ENCODE measurements around the gene USP15. TPM values are rescaled to one million over a fixed set of nuclear protein-coding genes. Genes with fewer than 3 reads are reported as not detected.

The USP15 gene
- total and polyA plus RNA-seq, 8 donors: 16.6 to 220 (median 77.9) TPM

GRCh38 chr12:62267480-62267879 is 7.3 kb downstream of the USP15 start:
- H3K27ac ChIP-seq: peak overlapping the region in 1 of 5 donors; percentile 38
- intact Hi-C loops (cut with DNase I; ENCODE audit: low total_unique reads): no loop called here
- no peak for TF ChIP-seq CTCF (IDR thresholded peaks at IDR 0.05)
- no peak for TF ChIP-seq POLR2A (IDR thresholded peaks at IDR 0.05)
- no peak for TF ChIP-seq EP300 (IDR thresholded peaks at IDR 0.05)
- no peak for TF ChIP-seq POLR2AphosphoS5 (IDR thresholded peaks at IDR 0.05)
- WGBS, 5 donors: 56 to 85% (median 73%) methylated on average over 1 of the region's 1 CpG
- H3K4me1 ChIP-seq: peaks cover 27 to 100% (median 63%) of the 10 kb centered on the region in 4 donors
- H3K9me3 ChIP-seq: no peaks in the 10 kb centered on the region
- no peaks in the 10 kb centered on the region for H3K36me3 ChIP-seq
- no peaks in the 10 kb centered on the region for H3K27me3 ChIP-seq
- H3K4me3 ChIP-seq: no peak overlapping the region
- no peak for DNase-seq

GRCh38 chr12:62268956-62269355 is 8.8 kb downstream of the USP15 start:
- peaks cover 28 to 100% (median 63%) of the 10 kb centered on the region in 4 donors for H3K4me1 ChIP-seq
- no peak overlapping the region for H3K27ac ChIP-seq
- H3K4me3 ChIP-seq: no peak overlapping the region
- WGBS, 5 donors: 70 to 76% (median 73%) methylated on average over 3 of the region's 3 CpGs
- TF ChIP-seq CTCF (IDR thresholded peaks at IDR 0.05): no peak
- TF ChIP-seq EP300 (IDR thresholded peaks at IDR 0.05): no peak
- no peak for TF ChIP-seq POLR2AphosphoS5 (IDR thresholded peaks at IDR 0.05)
- no peak for TF ChIP-seq POLR2A (IDR thresholded peaks at IDR 0.05)
- H3K9me3 ChIP-seq: no peaks in the 10 kb centered on the region
- DNase-seq: no peak
- intact Hi-C loops (cut with DNase I; ENCODE audit: low total_unique reads): no loop called here
- H3K36me3 ChIP-seq: no peaks in the 10 kb centered on the region
- H3K27me3 ChIP-seq: no peaks in the 10 kb centered on the region

GRCh38 chr12:62269464-62270228 is 9.4 kb downstream of the USP15 start:
- H3K4me3 ChIP-seq: no peak overlapping the region
- H3K9me3 ChIP-seq: no peaks in the 10 kb centered on the region
- intact Hi-C loops (cut with DNase I; ENCODE audit: low total_unique reads): no loop called here
- H3K36me3 ChIP-seq: no peaks in the 10 kb centered on the region
- TF ChIP-seq POLR2AphosphoS5 (IDR thresholded peaks at IDR 0.05) (no peak), EP300 (IDR thresholded peaks at IDR 0.05) (no peak), CTCF (IDR thresholded peaks at IDR 0.05) (no peak), POLR2A (IDR thresholded peaks at IDR 0.05) (no peak)
- H3K27me3 ChIP-seq: no peaks in the 10 kb centered on the region
- H3K27ac ChIP-seq: no peak overlapping the region
- H3K4me1 ChIP-seq: peaks cover 26 to 100% (median 65%) of the 10 kb centered on the region in 4 donors
- no peak for DNase-seq
- 84 to 91% (median 88%) methylated on average over 3 of the region's 3 CpGs for WGBS, 5 donors

GRCh38 chr12:62270384-62270783 is 10.2 kb downstream of the USP15 start:
- DNase-seq: no peak
- intact Hi-C loops (cut with DNase I; ENCODE audit: low total_unique reads): no loop called here
- Histone ChIP-seq H3K36me3 (no peaks in the 10 kb centered on the region), H3K27ac (no peak overlapping the region), H3K27me3 (no peaks in the 10 kb centered on the region), H3K4me1 (peaks cover 25 to 100% (median 66%) of the 10 kb centered on the region in 4 donors), H3K4me3 (no peak overlapping the region), H3K9me3 (no peaks in the 10 kb centered on the region)
- WGBS, 5 donors: 33 to 50% (median 45%) methylated on average over 1 of the region's 1 CpG
- TF ChIP-seq CTCF (IDR thresholded peaks at IDR 0.05): no peak
- no peak for TF ChIP-seq POLR2AphosphoS5 (IDR thresholded peaks at IDR 0.05)
- TF ChIP-seq EP300 (IDR thresholded peaks at IDR 0.05): no peak
- no peak for TF ChIP-seq POLR2A (IDR thresholded peaks at IDR 0.05)

Measured in stomach (tissue), 9 donors.